GM18868 (cell line): ENCODE measurements around the gene RNLS.

ENCODE experiments used
- ATAC-seq: cut with Tn5 transposase; IDR thresholded peaks from one replicate; pipeline ENCODE4 v1.9.1; 2021; ENCODE audit warnings: mild to moderate bottlenecking, moderate library complexity; ENCODE audit not compliant: unreplicated experiment

The RNLS gene

GRCh38 chr10:88237896-88238614, 345.1 kb downstream of the RNLS start:
- ATAC-seq, result no peak

GRCh38 chr10:88236121-88236743, 346.9 kb downstream of the RNLS start:
- ATAC-seq, result no peak

DNA sequence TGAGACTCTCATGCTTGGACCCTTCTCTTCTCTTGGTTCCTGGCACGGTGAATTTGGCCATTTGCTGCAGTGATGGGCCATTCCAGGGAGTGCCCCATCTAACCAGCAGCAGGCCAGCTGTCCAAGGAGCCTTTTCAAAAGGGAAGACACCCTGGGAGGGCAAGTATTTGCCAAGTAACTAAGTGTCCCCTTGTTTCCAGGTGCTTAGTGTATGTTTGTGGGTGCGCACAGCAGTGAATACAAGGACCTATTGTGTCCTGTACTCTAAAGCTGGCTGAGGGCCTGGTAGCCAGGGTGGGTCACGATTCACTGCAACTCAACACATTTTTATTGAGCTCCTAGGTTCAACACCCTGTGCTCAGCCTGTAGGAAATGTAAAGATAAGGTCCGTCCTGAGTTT, 348.8 kb downstream of the RNLS start:
- ATAC-seq, result no peak

DNA sequence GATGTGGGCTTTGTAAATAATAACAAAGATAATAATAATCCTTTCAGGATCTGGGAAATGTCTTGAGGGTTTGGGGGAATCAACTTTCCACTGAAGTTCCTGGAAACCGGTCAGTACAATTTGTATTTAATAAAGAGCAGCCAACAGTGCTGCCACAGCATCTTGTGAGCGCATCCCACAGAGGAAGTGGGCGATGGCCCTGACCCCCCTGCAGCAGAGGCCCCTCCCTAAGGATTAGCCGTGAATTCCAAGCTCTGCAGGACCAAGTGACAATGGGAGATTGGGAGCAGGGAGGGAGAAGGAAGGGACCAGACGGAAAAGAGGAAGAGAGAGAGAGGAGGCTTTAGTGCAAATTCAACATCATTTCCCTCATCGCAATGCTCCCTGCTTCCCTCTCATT, 349.2 kb downstream of the RNLS start:
- ATAC-seq, result no peak

DNA sequence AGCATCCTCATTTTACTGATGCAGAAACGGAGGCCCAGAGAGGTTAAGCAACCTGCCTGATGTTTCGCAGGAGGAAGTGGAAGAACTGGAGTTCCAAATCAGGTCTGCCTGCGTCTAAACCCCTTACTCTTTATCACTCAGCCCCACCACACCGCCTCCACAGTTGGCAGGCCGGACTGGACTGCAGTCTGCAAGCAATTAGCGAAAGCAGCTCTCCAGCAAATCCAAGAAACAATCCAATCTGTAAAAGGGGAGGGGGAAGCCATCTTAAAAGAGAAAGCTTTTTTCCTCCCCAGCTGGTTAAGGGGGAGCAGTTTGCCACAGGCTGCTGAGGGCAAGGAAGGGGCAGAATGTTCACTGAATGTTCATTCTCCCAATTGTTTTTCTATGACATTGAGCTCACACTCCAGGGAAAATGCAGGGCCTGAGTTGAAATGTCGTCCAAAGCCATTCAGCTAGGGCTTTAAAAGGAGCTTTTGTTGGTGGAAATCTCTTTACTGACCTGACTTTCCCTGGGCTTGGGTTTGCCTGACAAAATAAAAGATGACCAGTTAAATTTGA, 350.1 kb downstream of the RNLS start:
- no peak for ATAC-seq

DNA sequence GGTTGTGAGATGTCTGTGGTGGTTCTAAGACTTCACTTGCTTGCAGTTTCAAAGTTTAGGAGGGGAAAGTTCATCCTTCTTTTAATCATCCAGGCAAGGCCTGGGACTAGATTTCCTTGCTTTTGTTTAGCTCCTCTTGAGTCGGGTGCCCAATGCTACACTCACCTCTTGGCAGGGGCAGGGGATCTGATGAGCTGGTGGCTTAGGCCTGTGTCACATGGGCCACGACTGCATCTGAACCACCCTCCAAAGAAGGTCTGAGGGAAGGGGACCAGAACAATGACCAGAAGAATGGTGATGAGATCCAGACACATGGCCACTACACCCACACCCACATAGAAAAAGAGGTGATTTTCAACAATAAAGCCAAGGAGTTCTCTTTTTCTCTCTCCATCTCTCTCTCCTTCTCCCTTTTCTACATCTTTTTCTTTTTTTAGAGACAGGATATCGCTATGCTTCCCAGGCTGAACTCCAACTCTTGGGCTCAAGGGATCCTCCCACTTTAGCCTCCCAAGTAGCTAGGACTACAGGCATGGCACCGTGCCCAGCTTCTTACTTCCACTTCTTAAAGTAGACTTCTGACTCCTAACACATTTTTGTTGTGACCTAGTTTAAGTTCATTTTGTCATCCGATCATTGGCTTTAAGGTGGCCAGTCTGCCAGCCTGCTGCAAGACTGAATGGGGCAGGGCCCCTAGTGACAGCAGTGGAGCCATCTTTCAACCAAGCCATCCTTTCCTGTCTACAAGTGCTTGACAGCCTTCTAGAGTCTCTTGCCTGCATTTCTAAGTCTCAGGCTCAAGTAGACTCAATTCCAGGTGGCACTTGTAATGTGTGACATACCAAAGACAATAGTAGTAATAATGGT, 350.9 kb downstream of the RNLS start:
- ATAC-seq, result no peak

DNA sequence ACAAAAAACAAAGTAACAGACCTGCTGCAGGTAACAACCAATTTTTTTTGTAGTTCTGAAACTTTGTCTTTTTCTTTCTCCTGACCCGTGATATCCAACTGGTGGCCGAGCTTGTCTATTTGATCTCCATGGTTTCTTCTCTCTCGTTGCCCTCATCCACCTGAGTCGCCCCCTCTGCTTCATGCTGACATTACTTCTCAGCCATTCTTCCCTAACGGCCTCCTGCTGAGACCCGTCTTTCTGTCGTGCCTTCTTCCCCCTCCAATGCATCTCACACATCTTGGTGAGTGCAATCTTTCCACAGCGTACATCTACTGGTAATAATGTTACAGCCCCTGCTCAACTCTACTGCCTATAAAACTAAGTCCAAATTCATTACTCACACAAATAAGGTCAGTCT, 352.9 kb downstream of the RNLS start:
- no peak for ATAC-seq

DNA sequence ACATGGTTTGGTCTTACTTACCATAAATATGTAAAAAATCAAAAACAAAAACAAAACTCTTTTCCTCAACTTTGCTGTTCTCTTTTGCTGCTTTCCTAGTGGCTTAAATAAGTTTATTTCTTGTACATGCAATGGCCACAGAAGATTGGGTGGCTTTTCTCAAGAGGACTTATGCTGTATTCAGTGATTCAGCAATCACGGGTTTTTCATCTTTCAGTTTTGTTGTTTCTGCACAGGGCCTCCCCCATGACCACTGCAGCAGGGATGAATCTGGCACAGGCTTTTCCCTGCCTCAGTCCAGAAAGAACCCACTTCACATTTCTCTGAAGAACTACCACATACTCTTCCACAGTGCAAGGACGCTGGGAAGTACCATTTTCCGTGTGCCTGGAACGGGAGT, 355.0 kb downstream of the RNLS start:
- no peak for ATAC-seq

GRCh38 chr10:88227342-88228018, 355.6 kb downstream of the RNLS start:
- ATAC-seq, result no peak

DNA sequence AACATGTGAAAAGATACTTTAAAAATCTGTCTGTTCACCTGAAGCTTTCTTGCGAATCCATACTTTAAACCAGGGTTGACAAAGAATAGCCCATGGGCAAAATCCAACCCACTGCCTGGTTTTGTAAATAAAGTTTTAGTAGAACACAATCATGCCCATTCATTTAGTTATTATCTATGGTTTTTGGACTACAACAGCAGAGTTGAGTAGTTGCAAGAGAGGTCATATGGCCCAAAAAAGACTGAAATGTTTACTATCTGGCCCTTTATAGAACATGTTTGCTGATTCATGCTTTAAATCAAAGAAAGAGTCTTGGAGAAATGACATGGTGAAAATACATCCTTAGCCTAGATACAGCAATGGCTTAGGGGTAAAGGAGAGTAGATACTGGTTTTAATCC, 356.2 kb downstream of the RNLS start:
- ATAC-seq, result no peak

- ATAC-seq, result no peak
These were observed 357.0 kb downstream of the RNLS start for GRCh38 chr10:88226071-88226659.
